Glutamatergic neuron (in vitro differentiated cells): ENCODE data around the gene NUDT1. TPM values are rescaled to one million over a fixed set of nuclear protein-coding genes. Genes with fewer than 3 reads are reported as not detected.

Experiments used
- DNase-seq: peaks from one replicate; pipeline ENCODE4 v3.0.0; 2022
- H3K27ac Mint-ChIP-seq: one replicate; pipeline ENCODE4 v1.8.0; 2020; ENCODE audit warnings: mild to moderate bottlenecking, mixed read lengths, inconsistent platforms; ENCODE audit not compliant: unreplicated experiment
- H3K27me3 Mint-ChIP-seq: one replicate; pipeline ENCODE4 v1.8.0; 2020; ENCODE audit warnings: mild to moderate bottlenecking, moderate library complexity, mixed read lengths, inconsistent platforms; ENCODE audit not compliant: unreplicated experiment
- H3K36me3 Mint-ChIP-seq: one replicate; pipeline ENCODE4 v1.8.0; 2020; ENCODE audit warnings: mild to moderate bottlenecking, mixed read lengths, inconsistent platforms; ENCODE audit not compliant: unreplicated experiment
- H3K4me1 Mint-ChIP-seq: one replicate; pipeline ENCODE4 v1.8.0; 2020; ENCODE audit warnings: mild to moderate bottlenecking, low read depth, mixed read lengths, inconsistent platforms; ENCODE audit not compliant: unreplicated experiment
- H3K4me3 Mint-ChIP-seq: one replicate; pipeline ENCODE4 v1.8.0; 2020; ENCODE audit warnings: mild to moderate bottlenecking, mixed read lengths, inconsistent platforms; ENCODE audit not compliant: unreplicated experiment
- H3K9me3 Mint-ChIP-seq: one replicate; pipeline ENCODE4 v1.8.0; 2020; ENCODE audit warnings: mild to moderate bottlenecking, moderate library complexity, mixed read lengths, inconsistent platforms; ENCODE audit not compliant: unreplicated experiment
- total RNA-seq: library from RNA; stranded (reverse); fragmentation: NEBNext Ultra II Directional; extraction: Animal tissue kit (Norgen Biotek cat#: 25700); gene quantifications from one replicate; pipeline ENCODE4 v1.2.1, GENCODE V29; 2021; ENCODE audit not compliant: unreplicated experiment
- TF ChIP-seq, protein P1 (sequence below): fragments of 200-600 bp; sonication (generic); IDR thresholded peaks from one replicate; pipeline ENCODE4 v1.5.0; 2021; ENCODE audit not compliant: partially characterized antibody, unreplicated experiment

The NUDT1 gene
- total RNA-seq, 1 donor from 2014 or later = 19.5 TPM

DNA sequence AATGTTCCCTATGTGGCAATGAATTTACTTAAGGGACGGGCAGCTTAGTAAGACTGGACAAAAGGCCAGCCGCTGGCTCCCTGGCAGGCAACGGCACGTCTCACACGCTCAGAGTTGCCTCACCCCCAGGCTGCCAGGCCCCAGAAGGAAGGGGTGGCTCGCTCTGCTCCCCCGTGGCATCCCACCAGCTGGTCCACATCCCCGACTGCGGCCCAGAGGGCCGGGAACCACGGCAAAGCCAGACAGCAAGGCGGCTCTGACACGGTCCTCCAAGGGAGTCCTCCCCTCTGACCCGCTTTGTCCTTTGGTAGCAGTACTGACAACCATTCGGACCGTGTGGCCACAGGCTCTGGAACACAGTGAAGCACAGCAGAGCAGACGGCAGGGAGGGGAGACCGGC lies 34.1 kb downstream of the NUDT1 start:
- H3K4me3 Mint-ChIP-seq = no peak overlapping the region
- TF ChIP-seq, protein P1, sequence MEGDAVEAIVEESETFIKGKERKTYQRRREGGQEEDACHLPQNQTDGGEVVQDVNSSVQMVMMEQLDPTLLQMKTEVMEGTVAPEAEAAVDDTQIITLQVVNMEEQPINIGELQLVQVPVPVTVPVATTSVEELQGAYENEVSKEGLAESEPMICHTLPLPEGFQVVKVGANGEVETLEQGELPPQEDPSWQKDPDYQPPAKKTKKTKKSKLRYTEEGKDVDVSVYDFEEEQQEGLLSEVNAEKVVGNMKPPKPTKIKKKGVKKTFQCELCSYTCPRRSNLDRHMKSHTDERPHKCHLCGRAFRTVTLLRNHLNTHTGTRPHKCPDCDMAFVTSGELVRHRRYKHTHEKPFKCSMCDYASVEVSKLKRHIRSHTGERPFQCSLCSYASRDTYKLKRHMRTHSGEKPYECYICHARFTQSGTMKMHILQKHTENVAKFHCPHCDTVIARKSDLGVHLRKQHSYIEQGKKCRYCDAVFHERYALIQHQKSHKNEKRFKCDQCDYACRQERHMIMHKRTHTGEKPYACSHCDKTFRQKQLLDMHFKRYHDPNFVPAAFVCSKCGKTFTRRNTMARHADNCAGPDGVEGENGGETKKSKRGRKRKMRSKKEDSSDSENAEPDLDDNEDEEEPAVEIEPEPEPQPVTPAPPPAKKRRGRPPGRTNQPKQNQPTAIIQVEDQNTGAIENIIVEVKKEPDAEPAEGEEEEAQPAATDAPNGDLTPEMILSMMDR = no peak

DNA sequence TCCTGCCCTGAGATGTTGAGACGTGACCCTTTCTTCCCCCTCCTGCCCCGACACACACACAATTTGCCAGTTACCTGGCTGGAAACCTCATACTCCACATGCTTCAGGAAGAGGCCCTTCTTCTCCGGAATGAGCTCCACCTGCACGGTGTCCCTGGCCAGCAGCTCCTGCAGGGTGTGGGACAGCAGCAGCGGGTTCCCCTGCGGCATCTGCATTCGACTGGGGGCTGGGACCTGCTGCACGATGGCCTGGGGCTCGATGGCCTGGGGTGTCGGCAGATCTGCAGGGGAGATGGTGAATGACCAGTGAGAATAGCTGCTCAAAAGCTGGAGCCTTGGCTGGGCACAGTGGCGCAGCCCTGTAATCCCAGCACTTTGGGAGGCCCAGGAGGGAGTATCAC lies 36.0 kb downstream of the NUDT1 start:
- H3K4me3 Mint-ChIP-seq = no peak overlapping the region
- peaks cover 10% of the 10 kb centered on the region for H3K4me1 Mint-ChIP-seq
- no peak for DNase-seq
- H3K27ac Mint-ChIP-seq = no peak overlapping the region
- TF ChIP-seq, protein P1 = no peak
- peaks cover 4% of the 10 kb centered on the region for H3K27me3 Mint-ChIP-seq
- H3K9me3 Mint-ChIP-seq = peaks cover 2% of the 10 kb centered on the region
- no peaks in the 10 kb centered on the region for H3K36me3 Mint-ChIP-seq

More for the DNA sequence above, 34.1 kb downstream of the NUDT1 start:
- Mint-ChIP-seq H3K27ac (no peak overlapping the region), H3K9me3 (peaks cover 2% of the 10 kb centered on the region), H3K27me3 (peaks cover 2% of the 10 kb centered on the region), H3K4me1 (no peaks in the 10 kb centered on the region), H3K36me3 (no peaks in the 10 kb centered on the region)
- DNase-seq = no peak

DNA sequence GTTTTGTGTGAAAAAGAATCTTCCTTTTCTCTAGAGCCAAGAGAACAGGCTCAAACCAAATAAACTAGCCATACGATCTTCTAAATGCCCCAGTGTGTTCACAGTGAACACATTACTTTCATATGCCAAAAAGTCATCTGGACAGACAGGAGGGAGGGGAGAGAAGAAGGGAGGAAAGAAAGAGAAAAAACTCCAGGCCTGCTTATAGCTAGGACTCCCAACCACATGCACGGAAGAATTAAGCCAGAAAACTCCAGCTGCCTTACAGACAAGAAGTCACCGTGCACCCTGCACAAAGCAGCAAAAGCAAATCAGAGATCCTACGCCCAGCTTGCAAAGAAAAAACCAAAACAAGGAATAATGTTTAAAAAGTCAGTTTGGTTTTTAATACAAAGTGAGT lies 37.9 kb downstream of the NUDT1 start:
- Mint-ChIP-seq H3K4me1 (peaks cover 10% of the 10 kb centered on the region), H3K4me3 (no peak overlapping the region), H3K36me3 (no peaks in the 10 kb centered on the region), H3K27me3 (peaks cover 4% of the 10 kb centered on the region), H3K27ac (peak overlapping the region; percentile 24), H3K9me3 (peaks cover 2% of the 10 kb centered on the region)
- TF ChIP-seq, protein P1 = no peak
- no peak for DNase-seq

DNA sequence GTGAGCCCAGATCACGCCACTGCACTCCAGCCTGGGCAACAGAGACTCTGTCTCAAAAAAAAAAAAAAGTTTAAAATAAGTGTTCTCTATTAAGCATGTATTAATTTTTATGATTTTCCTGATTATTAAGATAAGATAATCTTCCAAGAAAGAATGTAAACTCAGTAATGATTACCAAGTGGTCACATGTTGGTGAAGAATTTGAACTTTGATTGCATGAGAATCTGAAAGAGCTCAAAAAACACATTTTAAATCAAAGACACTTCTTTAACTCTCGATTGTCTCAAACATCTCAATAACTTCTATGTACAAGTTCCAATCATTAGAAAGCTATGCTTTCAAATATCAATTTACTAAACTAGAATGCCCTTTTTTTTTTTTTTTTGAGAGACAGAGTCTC lies 38.4 kb downstream of the NUDT1 start:
- H3K27ac Mint-ChIP-seq = no peak overlapping the region
- DNase-seq = no peak
- H3K4me1 Mint-ChIP-seq = peaks cover 10% of the 10 kb centered on the region
- TF ChIP-seq, protein P1 = no peak
- peaks cover 2% of the 10 kb centered on the region for H3K9me3 Mint-ChIP-seq
- H3K27me3 Mint-ChIP-seq = peaks cover 4% of the 10 kb centered on the region
- H3K4me3 Mint-ChIP-seq = no peak overlapping the region
- H3K36me3 Mint-ChIP-seq = no peaks in the 10 kb centered on the region

DNA sequence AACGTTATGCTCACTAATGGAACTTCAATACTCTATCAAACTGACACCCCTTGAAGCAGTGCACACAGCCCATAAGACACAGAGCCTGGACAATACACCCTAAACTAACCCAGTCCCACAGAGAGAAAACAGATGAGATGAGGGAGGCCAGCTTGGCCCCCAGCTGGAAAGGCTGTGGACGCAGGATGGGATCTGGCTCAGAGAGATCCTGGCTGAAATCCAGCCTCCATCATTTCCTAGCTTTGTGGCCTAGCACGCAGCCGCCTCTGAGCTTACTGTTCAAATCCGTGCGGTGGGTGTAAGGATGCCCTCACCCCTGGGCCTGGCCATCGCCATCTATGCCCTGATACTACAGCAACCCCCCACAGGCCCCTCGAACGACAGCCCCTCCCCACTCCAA lies 39.5 kb downstream of the NUDT1 start:
- H3K4me3 Mint-ChIP-seq = no peak overlapping the region
- H3K27ac Mint-ChIP-seq = no peak overlapping the region
- TF ChIP-seq, protein P1 = no peak
- H3K9me3 Mint-ChIP-seq = no peaks in the 10 kb centered on the region
- peaks cover 10% of the 10 kb centered on the region for H3K4me1 Mint-ChIP-seq
- no peak for DNase-seq
- H3K36me3 Mint-ChIP-seq = no peaks in the 10 kb centered on the region
- H3K27me3 Mint-ChIP-seq = peaks cover 4% of the 10 kb centered on the region
